Tibial artery (tissue), 4 donors: ENCODE measurements around the gene MYO10.
"Not testable (repeated sequence)": the region's sequence is repeated elsewhere in the genome, so short reads cannot be mapped to it uniquely, and the experiment has no call there.

Source experiments
- DNase-seq, 2 donors: peaks; one replicate each; pipeline ENCODE4 v3.0.0-alpha.2; 2019
- H3K27ac ChIP-seq, 2 donors: fragments of 200-600 bp; sonication (generic) in 1 of 2; 1 replicate in 1 of 2; 2 replicates in 1 of 2; pipeline ENCODE4 v1.5.1; 2018 to 2019; ENCODE audit warnings: mild to moderate bottlenecking in 1 of 2
- H3K27me3 ChIP-seq, 2 donors: fragments of 200-600 bp; sonication (generic) in 1 of 2; one replicate each; pipeline versions ENCODE4 v1.5.1 to v1.6.0; 2016 to 2019
- H3K36me3 ChIP-seq, 3 donors: fragments of 200-600 bp; sonication (generic) in 2 of 3; one replicate each; pipeline ENCODE4 v1.5.1; 2016 to 2019; ENCODE audit warnings: mild to moderate bottlenecking in 2 of 3
- H3K4me1 ChIP-seq, 4 donors: fragments of 200-600 bp; sonication (generic) in 2 of 4; 1 replicate in 3 of 4; 2 replicates in 1 of 4; pipeline ENCODE4 v1.5.1; 2016 to 2019
- H3K4me3 ChIP-seq, 2 donors: fragments of 200-600 bp; sonication (generic) in 1 of 2; 1 replicate in 1 of 2; 2 replicates in 1 of 2; pipeline ENCODE4 v1.5.1; 2018 to 2019; ENCODE audit warnings: mild to moderate bottlenecking in 2 of 2
- H3K9me3 ChIP-seq, 3 donors: fragments of 200-600 bp; sonication (generic) in 1 of 3; one replicate each; pipeline ENCODE4 v1.5.1; 2016 to 2019
- CTCF ChIP-seq, 2 experiments: fragments of 200-600 bp in 1 of 2; fragments of 450-650 bp in 1 of 2; IDR thresholded peaks; one replicate each; pipeline ENCODE4 v1.5.1; 2017 to 2019; ENCODE audit warnings: antibody characterized with exemption in 2 of 2, mild to moderate bottlenecking in 1 of 2, moderate library complexity in 1 of 2
- intact Hi-C: fragments of 100-400 bp; cut with DNase I; formaldehyde crosslinking; loops from one replicate; pipeline ENCODE4 v1.15.0; 2023; ENCODE audit warnings: low total_unique reads

Gene MYO10

GRCh38 chr5:16656561-16657191, 279.4 kb downstream of the MYO10 start:
- intact Hi-C loops, result no loop called here
- Histone ChIP-seq H3K4me3 (no peak overlapping the region), H3K27me3 (peaks cover 0 to 3% of the 10 kb centered on the region in 2 donors), H3K36me3 (no peaks in the 10 kb centered on the region), H3K27ac (no peak overlapping the region), H3K9me3 (no peaks in the 10 kb centered on the region), H3K4me1 (no peaks in the 10 kb centered on the region)
- DNase-seq, result peak in 1 of 2 donors; percentile 47
- TF ChIP-seq CTCF (IDR thresholded peaks at IDR 0.05), result no peak

GRCh38 chr5:16654647-16655334, 281.3 kb downstream of the MYO10 start:
- intact Hi-C loops, result no loop called here
- no peak for DNase-seq
- H3K36me3 ChIP-seq, result no peaks in the 10 kb centered on the region
- TF ChIP-seq CTCF (IDR thresholded peaks at IDR 0.05), result no peak
- H3K27ac ChIP-seq, result no peak overlapping the region
- H3K4me1 ChIP-seq, result no peaks in the 10 kb centered on the region
- H3K4me3 ChIP-seq, result no peak overlapping the region
- H3K27me3 ChIP-seq, result peaks cover 0 to 3% of the 10 kb centered on the region in 2 donors
- no peaks in the 10 kb centered on the region for H3K9me3 ChIP-seq

- H3K9me3 ChIP-seq, H3K36me3 ChIP-seq, H3K4me1 ChIP-seq, H3K4me3 ChIP-seq, H3K27me3 ChIP-seq, intact Hi-C loops, DNase-seq, H3K27ac ChIP-seq: not testable (repeated sequence)
Measured at GRCh38 chr5:16648739-16649138, 287.3 kb downstream of the MYO10 start.

- Histone ChIP-seq H3K36me3 (no peaks in the 10 kb centered on the region), H3K27me3 (peaks cover 0 to 1% of the 10 kb centered on the region in 2 donors)
- intact Hi-C loops, result no loop called here
Measured at GRCh38 chr5:16644301-16644889, 291.7 kb downstream of the MYO10 start.

GRCh38 chr5:16642867-16643266, 293.2 kb downstream of the MYO10 start:
- no peak overlapping the region for H3K27ac ChIP-seq
- intact Hi-C loops, result no loop called here
- no peaks in the 10 kb centered on the region for H3K4me1 ChIP-seq
- H3K9me3 ChIP-seq, result no peaks in the 10 kb centered on the region
- peaks cover 0 to 8% of the 10 kb centered on the region in 2 donors for H3K27me3 ChIP-seq
- no peak for DNase-seq
- no peak overlapping the region for H3K4me3 ChIP-seq
- H3K36me3 ChIP-seq, result no peaks in the 10 kb centered on the region
- TF ChIP-seq CTCF (IDR thresholded peaks at IDR 0.05), result no peak

More at GRCh38 chr5:16644301-16644889, 291.7 kb downstream of the MYO10 start:
- DNase-seq, result no peak
- no peaks in the 10 kb centered on the region for H3K4me1 ChIP-seq
- no peak for TF ChIP-seq CTCF (IDR thresholded peaks at IDR 0.05)
- H3K4me3 ChIP-seq, result no peak overlapping the region
- H3K9me3 ChIP-seq, result no peaks in the 10 kb centered on the region
- no peak overlapping the region for H3K27ac ChIP-seq

GRCh38 chr5:16639206-16639605, 296.9 kb downstream of the MYO10 start:
- H3K27me3 ChIP-seq, result peaks cover 0 to 8% of the 10 kb centered on the region in 2 donors
- no peak for DNase-seq
- no peaks in the 10 kb centered on the region for H3K9me3 ChIP-seq
- intact Hi-C loops, result no loop called here
- H3K27ac ChIP-seq, result no peak overlapping the region
- H3K36me3 ChIP-seq, result no peaks in the 10 kb centered on the region
- no peak overlapping the region for H3K4me3 ChIP-seq
- H3K4me1 ChIP-seq, result no peaks in the 10 kb centered on the region
- no peak for TF ChIP-seq CTCF (IDR thresholded peaks at IDR 0.05)
